H9 (cell line): Measurements from ENCODE around the gene NEB. TPM values are rescaled to one million over a fixed set of nuclear protein-coding genes. Genes with fewer than 3 reads are reported as not detected.

Experiments used
- DNase-seq: peaks from one replicate; pipeline ENCODE4 v3.0.0-alpha.2; 2017
- H2AFZ ChIP-seq: one replicate; pipeline ENCODE4 v1.6.1; 2013; ENCODE audit warnings: mild to moderate bottlenecking, low read length, control low read depth, moderate library complexity
- H2AK5ac ChIP-seq: 2 replicates; pipeline ENCODE4 v1.6.1; 2013; ENCODE audit warnings: low read length, control low read depth, mixed read lengths; ENCODE audit not compliant: insufficient read length
- H2BK120ac ChIP-seq: one replicate; pipeline ENCODE4 v1.6.1; 2013; ENCODE audit warnings: low read depth, mild to moderate bottlenecking, low read length, control low read depth, inconsistent platforms; ENCODE audit not compliant: poor library complexity, severe bottlenecking
- H2BK12ac ChIP-seq: 2 replicates; pipeline ENCODE4 v1.6.1; 2013; ENCODE audit warnings: low read length, control low read depth, mixed read lengths, low read depth; ENCODE audit not compliant: insufficient read length
- H2BK15ac ChIP-seq: 2 replicates; pipeline ENCODE4 v1.6.1; 2013; ENCODE audit warnings: low read depth, low read length, control low read depth
- H2BK20ac ChIP-seq: one replicate; pipeline ENCODE4 v1.6.1; 2013; ENCODE audit warnings: low read depth, mild to moderate bottlenecking, low read length, control low read depth, inconsistent platforms; ENCODE audit not compliant: poor library complexity, severe bottlenecking
- H2BK5ac ChIP-seq: 2 replicates; pipeline ENCODE4 v1.6.1; 2013; ENCODE audit warnings: low read length, control low read depth, mixed read lengths; ENCODE audit not compliant: insufficient read length
- H3K14ac ChIP-seq: 2 replicates; pipeline ENCODE4 v1.6.1; 2013; ENCODE audit warnings: low read length, control low read depth; ENCODE audit not compliant: insufficient read depth
- H3K18ac ChIP-seq: 2 replicates; pipeline ENCODE4 v1.6.1; 2013; ENCODE audit warnings: low read depth, mild to moderate bottlenecking, mixed read lengths, low read length, control low read depth; ENCODE audit not compliant: insufficient read length
- H3K23ac ChIP-seq: 2 replicates; pipeline ENCODE4 v1.6.1; 2013; ENCODE audit warnings: low read length, control low read depth, mixed read lengths, low read depth; ENCODE audit not compliant: insufficient read length
- H3K23me2 ChIP-seq: 2 replicates; pipeline ENCODE4 v1.6.1; 2013; ENCODE audit warnings: low read depth, mild to moderate bottlenecking, mixed read lengths, low read length, control low read depth; ENCODE audit not compliant: insufficient read length, poor library complexity, severe bottlenecking
- H3K27ac ChIP-seq: 2 replicates; pipeline ENCODE4 v1.5.1; 2013; ENCODE audit warnings: low read length, control low read depth, mixed read lengths, low read depth; ENCODE audit not compliant: insufficient read length
- H3K27me3 ChIP-seq: 2 replicates; pipeline ENCODE4 v1.6.1; 2013; ENCODE audit warnings: low read length, control low read depth, inconsistent platforms; ENCODE audit not compliant: insufficient read depth
- H3K4ac ChIP-seq: 2 replicates; pipeline ENCODE4 v1.6.1; 2013; ENCODE audit warnings: low read depth, mild to moderate bottlenecking, control low read depth, inconsistent platforms, low read length, moderate library complexity
- H3K4me1 ChIP-seq: 2 replicates; pipeline ENCODE4 v1.6.1; 2013; ENCODE audit warnings: low read length, control low read depth, inconsistent platforms; ENCODE audit not compliant: insufficient read depth
- H3K4me2 ChIP-seq: 2 replicates; pipeline ENCODE4 v1.6.1; 2013; ENCODE audit warnings: low read length, control low read depth, mixed read lengths; ENCODE audit not compliant: insufficient read length, insufficient read depth
- H3K56ac ChIP-seq: 2 replicates; pipeline ENCODE4 v1.6.1; 2013; ENCODE audit warnings: low read depth, mild to moderate bottlenecking, mixed read lengths, low read length, control low read depth; ENCODE audit not compliant: insufficient read length
- H3K79me1 ChIP-seq: 2 replicates; pipeline ENCODE4 v1.6.1; 2013; ENCODE audit warnings: low read depth, mild to moderate bottlenecking, moderate library complexity, low read length, control low read depth, inconsistent platforms; ENCODE audit not compliant: insufficient read depth, poor library complexity, severe bottlenecking
- H3K79me2 ChIP-seq: 2 replicates; pipeline ENCODE4 v1.6.1; 2013; ENCODE audit warnings: low read length, control low read depth, inconsistent platforms; ENCODE audit not compliant: insufficient read depth
- H3K9ac ChIP-seq: 2 replicates; pipeline ENCODE4 v1.6.1; 2013; ENCODE audit warnings: low read length, control low read depth, mixed read lengths; ENCODE audit not compliant: insufficient read length; ENCODE audit errors: extremely low read depth
- H3K9me3 ChIP-seq: one replicate; pipeline ENCODE4 v1.6.1; 2013; ENCODE audit warnings: low read depth, low read length, inconsistent platforms; ENCODE audit not compliant: control insufficient read depth
- H3T11ph ChIP-seq: one replicate; pipeline ENCODE4 v1.6.1; 2013; ENCODE audit warnings: mild to moderate bottlenecking, low read length, control low read depth, inconsistent platforms
- H4K20me1 ChIP-seq: one replicate; pipeline ENCODE4 v1.6.1; 2013; ENCODE audit not compliant: control insufficient read depth, insufficient read length, insufficient read depth
- H4K5ac ChIP-seq: 2 replicates; pipeline ENCODE4 v1.6.1; 2013; ENCODE audit warnings: low read depth, mild to moderate bottlenecking, mixed read lengths, low read length, control low read depth; ENCODE audit not compliant: insufficient read length
- H4K8ac ChIP-seq: replicated peaks from 2 replicates; pipeline ENCODE4 v1.6.1; 2013; ENCODE audit warnings: low read length, control low read depth, mixed read lengths, low read depth; ENCODE audit not compliant: insufficient read length
- H4K91ac ChIP-seq: 2 replicates; pipeline ENCODE4 v1.6.1; 2013; ENCODE audit warnings: low read depth, mild to moderate bottlenecking, moderate library complexity, mixed read lengths, low read length, control low read depth; ENCODE audit not compliant: insufficient read length
- H3K27ac Mint-ChIP-seq, 3 experiments: 2 replicates in 2 of 3; 3 replicates in 1 of 3; pipeline ENCODE4 v1.8.0; 2020 to 2021; ENCODE audit warnings: mixed read lengths in 3 of 3, mild to moderate bottlenecking in 1 of 3, moderate library complexity in 1 of 3
- H3K27me3 Mint-ChIP-seq: 2 replicates; pipeline ENCODE4 v1.8.0; 2021; ENCODE audit warnings: low read depth, mild to moderate bottlenecking, moderate library complexity, mixed read lengths
- H3K36me3 Mint-ChIP-seq, 3 experiments: 2 replicates in 2 of 3; 3 replicates in 1 of 3; pipeline ENCODE4 v1.8.0; 2020 to 2021; ENCODE audit warnings: low read depth in 3 of 3, mixed read lengths in 3 of 3; ENCODE audit not compliant: insufficient read depth in 1 of 3
- H3K4me1 Mint-ChIP-seq, 2 experiments: 2 replicates each; pipeline ENCODE4 v1.8.0; 2020; ENCODE audit warnings: mixed read lengths in 2 of 2
- H3K4me3 Mint-ChIP-seq, 2 experiments: 2 replicates in 1 of 2; 3 replicates in 1 of 2; pipeline ENCODE4 v1.8.0; 2020 to 2021; ENCODE audit warnings: mild to moderate bottlenecking in 2 of 2, mixed read lengths in 2 of 2, moderate library complexity in 1 of 2
- H3K9me3 Mint-ChIP-seq, 2 experiments: 2 replicates in 1 of 2; 3 replicates in 1 of 2; pipeline ENCODE4 v1.8.0; 2020; ENCODE audit warnings: mild to moderate bottlenecking in 2 of 2, mixed read lengths in 2 of 2, moderate library complexity in 1 of 2
- WGBS: extraction: QIAGEN DNeasy Blood & Tissue Kit; methylation state at CpG from one replicate; pipeline ENCODE4 v1.1.7; 2013; ENCODE audit warnings: missing lambda C conversion rate, low lambda C conversion rate, mixed read lengths; ENCODE audit not compliant: insufficient read length; ENCODE audit errors: extremely low coverage; 5-methylcytosine and 5-hydroxymethylcytosine counted together
- total RNA-seq: library from RNA; stranded (reverse); gene quantifications from 2 replicates; pipeline ENCODE4 v1.2.1, GENCODE V29; 2021
- TF ChIP-seq, protein P1 (sequence below): fragments of 200-600 bp; sonication (generic); conservative IDR thresholded peaks from 3 replicates; pipeline ENCODE4 v1.8.0; 2021; ENCODE audit warnings: antibody characterized with exemption, mild to moderate bottlenecking

NEB gene
- total RNA-seq, 1 experiment from 2014 or later: 0.98 TPM

- Histone ChIP-seq H2BK15ac (no peak overlapping the region), H3K4me2 (no peak overlapping the region), H2BK20ac (no peak overlapping the region), H3K23ac (no peak overlapping the region), H3K4me1 (no peaks in the 10 kb centered on the region), H4K8ac (no peak overlapping the region), H3K56ac (no peak overlapping the region), H3K27me3 (no peaks in the 10 kb centered on the region), H3K27ac (no peak overlapping the region), H4K5ac (no peak overlapping the region), H2BK120ac (no peak overlapping the region), H2BK5ac (no peak overlapping the region), H3K9me3 (no peaks in the 10 kb centered on the region), H3K9ac (no peak overlapping the region), H3T11ph (no peak overlapping the region), H3K4ac (no peak overlapping the region), H3K79me1 (no peaks in the 10 kb centered on the region), H3K14ac (no peak overlapping the region), H3K23me2 (no peaks in the 10 kb centered on the region), H4K20me1 (no peaks in the 10 kb centered on the region), H4K91ac (no peak overlapping the region), H3K18ac (no peak overlapping the region), H2AFZ (no peak overlapping the region), H3K79me2 (no peaks in the 10 kb centered on the region), H2BK12ac (no peak overlapping the region), H2AK5ac (no peak overlapping the region)
- peak overlapping the region in 1 of 3 experiments; percentile 76; a peak in 2 of 7 replicates for H3K27ac Mint-ChIP-seq
- no peak overlapping the region for H3K4me3 Mint-ChIP-seq
- peaks cover 0 to 10% of the 10 kb centered on the region in 2 experiments; a peak in 2 of 4 replicates for H3K4me1 Mint-ChIP-seq
- no CpG with 5 or more reads among the region's 1 CpG for WGBS
- TF ChIP-seq, protein P1, sequence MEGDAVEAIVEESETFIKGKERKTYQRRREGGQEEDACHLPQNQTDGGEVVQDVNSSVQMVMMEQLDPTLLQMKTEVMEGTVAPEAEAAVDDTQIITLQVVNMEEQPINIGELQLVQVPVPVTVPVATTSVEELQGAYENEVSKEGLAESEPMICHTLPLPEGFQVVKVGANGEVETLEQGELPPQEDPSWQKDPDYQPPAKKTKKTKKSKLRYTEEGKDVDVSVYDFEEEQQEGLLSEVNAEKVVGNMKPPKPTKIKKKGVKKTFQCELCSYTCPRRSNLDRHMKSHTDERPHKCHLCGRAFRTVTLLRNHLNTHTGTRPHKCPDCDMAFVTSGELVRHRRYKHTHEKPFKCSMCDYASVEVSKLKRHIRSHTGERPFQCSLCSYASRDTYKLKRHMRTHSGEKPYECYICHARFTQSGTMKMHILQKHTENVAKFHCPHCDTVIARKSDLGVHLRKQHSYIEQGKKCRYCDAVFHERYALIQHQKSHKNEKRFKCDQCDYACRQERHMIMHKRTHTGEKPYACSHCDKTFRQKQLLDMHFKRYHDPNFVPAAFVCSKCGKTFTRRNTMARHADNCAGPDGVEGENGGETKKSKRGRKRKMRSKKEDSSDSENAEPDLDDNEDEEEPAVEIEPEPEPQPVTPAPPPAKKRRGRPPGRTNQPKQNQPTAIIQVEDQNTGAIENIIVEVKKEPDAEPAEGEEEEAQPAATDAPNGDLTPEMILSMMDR: no peak
- H3K9me3 Mint-ChIP-seq: no peaks in the 10 kb centered on the region
- DNase-seq: no peak
- no peaks in the 10 kb centered on the region for H3K27me3 Mint-ChIP-seq
- no peaks in the 10 kb centered on the region for H3K36me3 Mint-ChIP-seq
Observed at GRCh38 chr2:151691631-151692030, 42.6 kb downstream of the NEB start.
